NCI-H2196 treated with DMSO at 0.1 percent for 48 hours (cell line): ENCODE results near the gene NRAP.

Experiments
- DNase-seq: peaks from one replicate; lab custom pipeline; 2025; ENCODE audit not compliant: unreplicated experiment; lab: John Stamatoyannopoulos, UW

NRAP gene

GRCh38 chr10:113610631-113611601 is 52.9 kb downstream of the NRAP start:
- DNase-seq, result no peak

GRCh38 chr10:113609704-113610108 is 54.1 kb downstream of the NRAP start:
- no peak for DNase-seq

- no peak for DNase-seq
These were observed 58.4 kb downstream of the NRAP start for GRCh38 chr10:113605268-113605978.

DNA sequence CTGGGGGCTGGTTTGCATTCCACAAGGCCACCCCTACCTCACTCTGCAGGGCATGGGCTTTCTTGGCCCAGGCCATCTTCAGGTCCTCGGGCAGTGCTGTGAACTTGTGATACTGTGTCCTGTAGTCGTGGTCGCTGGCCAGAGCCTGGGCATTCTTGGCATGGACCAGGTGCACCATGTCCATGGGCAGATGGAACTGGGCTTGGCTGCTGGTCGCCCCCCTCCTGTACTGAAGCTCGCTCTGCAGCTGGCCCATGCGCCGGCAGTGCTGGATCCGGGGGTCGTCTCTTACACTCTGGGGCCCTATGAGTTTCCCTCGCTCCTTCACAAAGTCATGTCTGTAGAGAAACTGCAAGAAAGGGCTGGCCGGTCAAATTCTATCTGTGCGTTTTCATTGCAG is 59.3 kb downstream of the NRAP start:
- no peak for DNase-seq

DNA sequence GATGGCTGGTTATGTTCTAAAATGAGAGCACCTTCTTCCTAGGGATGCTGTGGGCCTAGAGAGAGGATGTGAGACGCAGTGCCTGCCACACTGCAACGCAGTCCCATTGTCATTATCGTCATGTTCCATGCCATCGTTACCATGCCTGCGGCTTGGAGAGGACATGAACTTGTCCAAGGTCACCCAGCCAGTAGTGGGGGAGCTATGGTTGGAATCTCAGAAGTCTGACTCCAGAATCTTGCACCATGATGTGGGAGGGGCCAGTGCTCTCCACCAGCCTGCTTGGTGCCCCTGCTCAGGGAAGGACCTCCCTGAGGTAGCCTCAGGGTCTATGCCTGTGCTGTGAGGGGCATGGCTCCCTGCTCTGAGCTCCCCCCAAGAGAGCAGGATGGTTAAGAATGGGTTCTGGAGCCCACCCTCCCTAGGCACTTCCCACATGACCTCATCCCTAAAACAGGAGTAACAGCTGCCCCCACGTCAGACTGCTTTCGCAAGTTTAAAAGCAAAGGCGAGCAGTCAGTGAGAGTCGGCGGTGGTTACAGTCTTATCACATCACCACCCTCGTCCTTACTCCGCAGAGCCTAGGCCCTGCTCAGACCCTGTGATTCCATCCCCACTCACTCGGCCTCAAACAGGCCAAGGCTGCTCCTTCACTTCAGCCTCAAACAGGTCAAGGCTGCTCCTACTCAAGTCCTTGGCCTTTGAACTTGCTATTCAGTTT is 60.6 kb downstream of the NRAP start:
- DNase-seq, result no peak

- DNase-seq, result no peak
These were observed 63.3 kb downstream of the NRAP start for GRCh38 chr10:113600569-113600968.

DNA sequence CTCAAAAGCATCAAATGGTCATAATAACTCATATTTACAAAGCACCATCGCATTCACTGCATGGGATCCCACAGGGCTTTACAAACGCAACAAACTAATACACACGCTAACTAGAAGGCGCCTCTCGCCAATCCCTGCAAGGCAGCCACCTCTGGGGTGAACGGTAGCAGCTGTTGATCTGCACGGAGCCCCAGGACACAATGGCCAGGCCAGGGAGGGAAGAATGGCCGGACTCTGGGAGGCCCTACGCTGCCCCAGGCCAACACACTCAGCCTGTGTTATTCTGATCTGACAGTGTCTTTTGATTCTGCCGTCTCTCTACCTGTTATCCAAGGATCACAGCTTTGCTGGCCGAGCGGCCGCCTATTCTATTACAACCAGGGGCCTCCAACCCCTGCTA is 69.2 kb downstream of the NRAP start:
- DNase-seq, result no peak

DNA sequence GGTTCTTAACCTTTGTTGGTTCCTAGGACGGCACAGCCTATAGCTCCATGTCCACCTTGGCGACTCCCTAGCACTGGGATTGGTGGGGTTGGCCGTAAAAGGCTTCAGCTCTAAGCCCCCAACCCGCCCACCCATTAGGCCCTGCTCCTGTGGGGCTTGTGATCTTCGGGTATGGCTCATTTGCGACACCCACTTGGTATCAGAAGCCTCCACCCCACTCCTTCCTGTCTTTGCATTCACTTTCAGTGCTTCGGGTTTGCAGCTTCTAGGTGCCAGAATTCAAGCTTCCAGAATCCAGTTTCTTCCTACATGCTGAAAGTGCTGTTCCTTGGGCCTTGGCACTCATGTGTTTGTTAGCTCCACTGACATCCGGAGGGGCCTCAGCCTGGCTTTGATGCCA is 71.5 kb downstream of the NRAP start:
- no peak for DNase-seq

- DNase-seq, result no peak
These were observed 73.3 kb downstream of the NRAP start for GRCh38 chr10:113590581-113590980.

DNA sequence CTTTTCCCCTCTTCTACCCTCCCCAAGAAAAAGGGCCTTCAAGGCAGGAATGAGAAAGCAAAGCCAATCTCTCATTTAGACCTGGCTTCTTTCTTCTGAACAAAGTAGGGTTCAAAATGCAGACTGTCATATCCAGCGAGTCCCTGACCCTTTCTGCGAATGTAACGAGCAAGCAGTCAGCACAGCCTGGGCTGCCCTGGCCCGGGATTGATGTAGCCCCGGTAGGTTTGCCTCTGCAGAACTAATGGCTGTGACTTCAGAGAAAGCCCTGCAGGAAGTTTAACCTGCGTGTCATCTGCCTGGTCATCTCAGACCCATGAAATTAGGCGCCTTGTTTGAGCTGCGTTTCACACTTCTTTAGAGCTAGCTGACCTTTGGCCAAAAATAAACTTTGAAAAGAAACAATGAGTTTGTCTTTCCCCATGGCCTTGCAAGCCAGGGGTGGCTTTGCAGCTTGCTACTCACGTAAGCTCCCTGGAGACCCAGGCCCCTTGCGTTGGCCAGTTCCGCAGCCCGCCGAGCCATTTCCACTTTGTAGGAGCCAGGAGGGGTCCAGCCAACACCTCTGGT is 74.6 kb downstream of the NRAP start:
- no peak for DNase-seq

DNA sequence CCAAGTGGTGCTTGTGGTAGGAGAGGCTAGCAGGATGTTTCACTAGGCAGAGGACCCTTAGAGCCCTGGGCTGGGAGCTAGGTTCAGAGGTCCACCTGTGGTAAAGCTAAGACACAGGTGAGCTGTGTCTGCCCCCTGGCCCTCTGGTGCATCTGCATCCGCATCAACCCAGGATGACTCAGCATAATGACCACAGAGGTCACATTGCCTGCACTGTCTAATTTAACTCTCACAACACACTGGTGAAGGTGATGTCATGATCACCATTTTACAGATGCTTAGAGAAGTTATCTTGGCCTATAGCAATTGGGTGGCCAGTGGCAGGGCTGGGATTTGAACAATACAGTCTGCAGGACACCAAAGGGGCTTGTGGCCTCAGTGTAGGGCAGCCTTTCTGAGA is 77.9 kb downstream of the NRAP start:
- DNase-seq, result no peak

DNA sequence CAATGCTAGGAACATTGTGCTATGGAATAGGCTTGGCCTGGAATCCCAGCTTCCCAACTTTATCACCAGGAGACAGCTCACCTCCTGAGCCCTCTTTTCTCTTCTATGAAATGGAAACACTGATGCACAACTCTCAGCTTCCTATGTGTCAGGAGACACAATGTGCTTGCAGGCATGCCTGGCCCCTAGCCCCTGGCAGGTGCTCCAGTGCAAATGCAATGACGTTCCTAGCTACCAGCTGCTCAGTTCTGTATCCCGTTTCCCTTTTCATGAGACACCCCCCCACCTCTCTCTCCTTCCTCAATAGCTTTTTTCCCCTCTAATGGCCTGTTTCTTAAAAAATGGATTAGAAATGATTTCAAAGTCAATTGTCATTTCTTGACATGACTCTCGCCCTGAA is 80.3 kb downstream of the NRAP start:
- no peak for DNase-seq

DNA sequence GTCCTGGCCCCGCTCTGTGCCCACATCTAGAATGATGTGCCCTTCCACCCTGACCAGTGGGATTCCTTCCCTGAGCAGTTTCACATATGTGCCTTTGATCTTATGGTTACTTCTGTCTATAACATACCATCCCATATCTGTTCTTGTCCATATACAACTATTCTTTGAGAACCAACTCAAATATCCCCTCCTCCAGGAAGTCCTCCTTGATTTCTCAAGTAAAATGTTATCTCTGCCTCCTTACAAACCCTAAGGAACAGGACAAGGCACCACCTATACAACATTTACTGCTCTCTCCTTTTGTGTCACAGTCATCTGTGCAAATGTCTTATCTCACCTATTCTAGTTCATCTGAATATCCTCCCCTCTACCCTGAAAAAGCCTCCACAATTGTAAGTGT is 82.7 kb downstream of the NRAP start:
- no peak for DNase-seq

DNA sequence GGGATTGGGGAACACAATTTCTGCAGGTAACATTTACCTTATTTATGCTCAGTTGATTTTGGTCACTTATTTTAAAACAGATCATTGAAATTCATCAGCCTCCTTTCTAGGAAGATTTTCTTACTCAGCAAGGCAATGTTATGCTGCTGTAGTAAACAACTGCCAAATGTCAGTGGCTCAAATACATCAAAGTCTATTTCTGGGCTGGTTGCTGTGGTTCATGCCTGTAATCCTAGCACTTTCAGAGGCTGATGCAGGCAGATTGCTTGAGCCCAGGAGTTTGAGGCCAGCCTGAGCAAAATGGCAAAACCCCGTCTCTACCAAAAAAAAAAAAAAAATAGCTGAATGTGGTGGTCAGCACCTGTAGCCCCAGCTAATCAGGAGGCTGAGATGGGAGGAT is 85.1 kb downstream of the NRAP start:
- no peak for DNase-seq

- no peak for DNase-seq
These were observed 87.0 kb downstream of the NRAP start for GRCh38 chr10:113576852-113577251.

DNA sequence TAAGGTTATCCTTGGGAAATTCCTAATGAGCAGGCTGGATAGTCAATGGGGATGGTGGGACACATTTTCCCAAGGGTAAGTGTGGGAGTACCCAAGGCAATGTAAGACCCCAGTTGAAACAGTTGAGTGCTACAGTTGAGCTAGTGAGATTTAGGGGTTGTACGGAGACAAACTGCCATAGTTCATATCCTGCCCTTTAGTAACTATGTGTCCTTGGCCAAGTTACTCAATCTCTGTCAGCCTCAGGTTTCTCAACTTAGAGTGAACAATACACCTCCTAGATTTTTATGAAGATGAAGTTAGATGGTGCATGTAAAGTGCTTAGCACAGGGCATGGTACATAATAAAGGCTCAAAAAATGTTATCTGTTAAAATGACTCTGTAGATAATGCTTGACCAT is 90.5 kb downstream of the NRAP start:
- DNase-seq, result no peak

- DNase-seq, result no peak
These were observed 91.1 kb downstream of the NRAP start for GRCh38 chr10:113572520-113573290.

DNA sequence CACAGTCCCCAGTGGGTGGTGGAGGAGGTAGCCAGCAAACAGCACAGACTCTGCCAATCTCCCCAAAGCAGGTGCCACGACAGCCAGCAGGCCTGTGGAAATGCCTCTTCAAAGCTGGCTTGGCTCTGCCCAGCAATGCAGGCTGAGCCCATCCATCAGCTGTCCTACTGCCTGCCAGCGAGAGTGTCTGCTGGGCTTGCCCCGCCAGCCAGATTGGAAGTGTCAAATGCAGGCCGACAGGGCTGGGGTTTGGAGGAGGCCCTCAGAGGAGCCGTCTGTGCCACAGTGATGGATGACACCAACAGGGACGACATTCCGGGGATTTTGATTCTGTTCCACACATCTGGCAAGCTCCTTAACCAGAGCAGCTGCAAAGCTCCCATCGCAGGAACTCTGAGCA is 94.3 kb downstream of the NRAP start:
- DNase-seq, result no peak

- DNase-seq, result no peak
These were observed 97.0 kb downstream of the NRAP start for GRCh38 chr10:113566888-113567287.

GRCh38 chr10:113565364-113565763 is 98.5 kb downstream of the NRAP start:
- DNase-seq, result no peak
